ENCODE data around the gene SPTB. TPM values are rescaled to one million over a fixed set of nuclear protein-coding genes. Genes with fewer than 3 reads are reported as not detected.

Gene SPTB
- total and polyA plus RNA-seq, 9 of the 15 experiments (the other 6 are each of a cell fraction or from before 2014, with no cell fraction given), result 0.21 to 45.9 (median 11.7) TPM

- TF ChIP-seq ZFP30 (CRISPR knock-in tag; IDR thresholded peaks at IDR 0.05; ENCODE audit: borderline replicate concordance) (no peak), CGGBP1 (CRISPR knock-in tag; IDR thresholded peaks at IDR 0.05) (no peak), NR3C1 (CRISPR knock-in tag; IDR thresholded peaks at IDR 0.05) (no peak), ZFP1 (CRISPR knock-in tag; IDR thresholded peaks at IDR 0.05) (no peak), RBM25 (IDR thresholded peaks at IDR 0.05; ENCODE audit: low read depth, low read length, severe bottlenecking) (no peak), XRCC4 (IDR thresholded peaks at IDR 0.05; ENCODE audit: extremely low read depth, insufficient read depth, insufficient read length) (no peak), CREB5 (CRISPR knock-in tag; IDR thresholded peaks at IDR 0.05) (no peak), CHD4 (IDR thresholded peaks at IDR 0.05; ENCODE audit: insufficient read depth, insufficient replicate concordance, low read depth, low read length, poor library complexity, severe bottlenecking) (no peak), ARID1B (IDR thresholded peaks at IDR 0.05) (peak; percentile 94), KLF13 (tag; IDR thresholded peaks at IDR 0.05; ENCODE audit: borderline replicate concordance, low read depth) (no peak), TGIF2 (CRISPR knock-in tag; IDR thresholded peaks at IDR 0.05) (no peak), ZNF212 (CRISPR knock-in tag; IDR thresholded peaks at IDR 0.05) (no peak), MAFK (IDR thresholded peaks at IDR 0.05; ENCODE audit: low read length) (no peak), ZNF274 (IDR thresholded peaks at IDR 0.05; ENCODE audit: borderline replicate concordance, low read depth, low read length) (no peak), ZNF431 (CRISPR knock-in tag; IDR thresholded peaks at IDR 0.05) (no peak), CEBPZ (IDR thresholded peaks at IDR 0.05; ENCODE audit: borderline replicate concordance, low read depth, low read length) (no peak), ZNF384 (IDR thresholded peaks at IDR 0.05; ENCODE audit: low read depth, low read length) (no peak), ZKSCAN8 (CRISPR knock-in tag; IDR thresholded peaks at IDR 0.05) (no peak), YBX1 (IDR thresholded peaks at IDR 0.05) (no peak), CCAR2 (IDR thresholded peaks at IDR 0.05; ENCODE audit: low read depth, low read length) (no peak), ZNF311 (CRISPR knock-in tag; IDR thresholded peaks at IDR 0.05) (no peak), ZNF75A (CRISPR knock-in tag; IDR thresholded peaks at IDR 0.05) (no peak), ARNT (IDR thresholded peaks at IDR 0.05) (no peak), NFRKB (IDR thresholded peaks at IDR 0.05; ENCODE audit: low read depth) (no peak), ZNF197 (CRISPR knock-in tag; IDR thresholded peaks at IDR 0.05; ENCODE audit: low read depth) (no peak; the same call in 1 of the 2 replicates)
Observed at GRCh38 chr14:64841772-64842750, 37.6 kb downstream of the SPTB start (continued).

All from K562 (cell line).